GM19452 (cell line): Measurements from ENCODE around the gene MTERF4.

Experiments used
- ATAC-seq: cut with Tn5 transposase; IDR thresholded peaks from one replicate; pipeline ENCODE4 v1.9.1; 2021; ENCODE audit not compliant: unreplicated experiment

Gene MTERF4

GRCh38 chr2:241102239-241102803 lies at the start of gene MTERF4:
Gene MTERF4 (minus strand): TSS chr2:241102287. CDS start chr2:241102273, 14 bp downstream.
- peak; percentile 81 for ATAC-seq

- ATAC-seq: no peak
These were observed 48.8 kb upstream of the MTERF4 start for GRCh38 chr2:241150660-241151530.

- peak; percentile 65 for ATAC-seq
These were observed 48.0 kb upstream of the MTERF4 start, which contains the start of gene PPP1R7 for GRCh38 chr2:241149925-241150659. Gene PPP1R7 (plus strand): TSS chr2:241150467. CDS start chr2:241150496, 29 bp downstream.

GRCh38 chr2:241149675-241149924 lies 47.5 kb upstream of the MTERF4 start:
- ATAC-seq: peak; percentile 20

GRCh38 chr2:241148891-241149674 lies 47.0 kb upstream of the MTERF4 start, which contains the start of gene PASK:
Gene PASK (minus strand): TSS chr2:241149472. CDS start chr2:241143032, 6,440 bp downstream.
- ATAC-seq: peak; percentile 77

- no peak for ATAC-seq
These were observed 46.2 kb upstream of the MTERF4 start for GRCh38 chr2:241148239-241148638.

- no peak for ATAC-seq
These were observed 45.2 kb upstream of the MTERF4 start for GRCh38 chr2:241147336-241147735.

GRCh38 chr2:241146286-241146685 lies 44.2 kb upstream of the MTERF4 start:
- ATAC-seq: no peak

GRCh38 chr2:241142593-241142992 lies 40.5 kb upstream of the MTERF4 start:
- no peak for ATAC-seq

- no peak for ATAC-seq
These were observed 40.0 kb upstream of the MTERF4 start for GRCh38 chr2:241142063-241142462.

- ATAC-seq: no peak
These were observed 39.2 kb upstream of the MTERF4 start for GRCh38 chr2:241141214-241141770.

- ATAC-seq: no peak
These were observed 38.4 kb upstream of the MTERF4 start for GRCh38 chr2:241140445-241140840.

- ATAC-seq: no peak
These were observed 37.7 kb upstream of the MTERF4 start for GRCh38 chr2:241139531-241140444.

GRCh38 chr2:241138471-241138870 lies 36.4 kb upstream of the MTERF4 start:
- no peak for ATAC-seq

- no peak for ATAC-seq
These were observed 35.4 kb upstream of the MTERF4 start for GRCh38 chr2:241137276-241138190.

- ATAC-seq: no peak
These were observed 34.7 kb upstream of the MTERF4 start for GRCh38 chr2:241136661-241137260.

GRCh38 chr2:241136191-241136590 lies 34.1 kb upstream of the MTERF4 start:
- no peak for ATAC-seq

GRCh38 chr2:241135737-241136136 lies 33.6 kb upstream of the MTERF4 start:
- no peak for ATAC-seq
